ENCODE results near the gene MAPK1. TPM values are rescaled to one million over a fixed set of nuclear protein-coding genes. Genes with fewer than 3 reads are reported as not detected.

MAPK1 gene
- total RNA-seq, 1 donor from 2014 or later = 156 TPM

DNA sequence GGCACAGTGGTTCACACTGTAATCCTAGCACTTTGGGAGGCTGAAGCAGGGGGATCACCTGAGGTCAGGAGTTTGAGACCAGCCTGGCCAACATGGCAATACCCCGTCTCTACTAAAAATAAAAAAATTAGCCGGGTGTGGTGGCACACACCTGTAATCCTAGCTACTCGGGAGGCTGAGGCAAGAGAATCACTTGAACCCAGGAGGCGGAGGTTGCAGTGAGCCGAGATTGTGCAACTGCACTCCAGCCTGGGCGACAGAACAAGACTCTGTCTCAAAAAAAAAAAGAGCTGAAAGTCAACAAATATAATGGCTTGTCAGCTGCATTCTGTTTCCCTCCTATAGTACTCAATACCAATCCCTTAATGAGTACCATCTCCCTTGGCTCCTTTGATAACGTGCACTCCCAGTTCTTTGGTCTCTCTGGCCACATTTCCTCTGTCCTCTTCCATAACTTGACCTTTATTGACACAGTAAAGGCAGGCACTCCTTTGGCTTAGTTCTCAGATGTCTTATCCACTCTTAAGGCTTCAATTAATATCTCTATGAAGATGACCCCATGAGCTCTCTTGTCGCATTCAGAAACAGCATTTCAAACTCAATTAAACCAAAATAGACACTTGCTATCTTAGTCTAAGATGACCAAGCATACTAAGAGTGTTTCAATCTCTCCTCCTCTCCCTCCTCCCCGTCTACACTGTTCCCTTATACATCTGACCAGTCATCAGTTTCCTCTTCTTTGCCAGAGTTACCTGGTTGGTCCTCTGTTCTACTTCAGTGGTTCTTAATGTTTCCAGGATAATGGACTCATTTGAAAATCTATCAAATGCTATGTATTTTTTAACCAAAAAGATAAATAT, 4.8 kb downstream of the MAPK1 start:
- Mint-ChIP-seq H3K9me3 (ENCODE audit: low read depth) (no peaks in the 10 kb centered on the region), H3K27ac (ENCODE audit: unreplicated experiment) (peak overlapping the region; percentile 24), H3K4me1 (ENCODE audit: low read depth) (peaks cover 76% of the 10 kb centered on the region), H3K27me3 (ENCODE audit: low read depth) (no peaks in the 10 kb centered on the region), H3K4me3 (ENCODE audit: unreplicated experiment) (no peak overlapping the region), H3K36me3 (ENCODE audit: low read depth) (no peaks in the 10 kb centered on the region)
- DNase-seq (ENCODE audit: low spot score) = no peak
- TF ChIP-seq, protein P1, sequence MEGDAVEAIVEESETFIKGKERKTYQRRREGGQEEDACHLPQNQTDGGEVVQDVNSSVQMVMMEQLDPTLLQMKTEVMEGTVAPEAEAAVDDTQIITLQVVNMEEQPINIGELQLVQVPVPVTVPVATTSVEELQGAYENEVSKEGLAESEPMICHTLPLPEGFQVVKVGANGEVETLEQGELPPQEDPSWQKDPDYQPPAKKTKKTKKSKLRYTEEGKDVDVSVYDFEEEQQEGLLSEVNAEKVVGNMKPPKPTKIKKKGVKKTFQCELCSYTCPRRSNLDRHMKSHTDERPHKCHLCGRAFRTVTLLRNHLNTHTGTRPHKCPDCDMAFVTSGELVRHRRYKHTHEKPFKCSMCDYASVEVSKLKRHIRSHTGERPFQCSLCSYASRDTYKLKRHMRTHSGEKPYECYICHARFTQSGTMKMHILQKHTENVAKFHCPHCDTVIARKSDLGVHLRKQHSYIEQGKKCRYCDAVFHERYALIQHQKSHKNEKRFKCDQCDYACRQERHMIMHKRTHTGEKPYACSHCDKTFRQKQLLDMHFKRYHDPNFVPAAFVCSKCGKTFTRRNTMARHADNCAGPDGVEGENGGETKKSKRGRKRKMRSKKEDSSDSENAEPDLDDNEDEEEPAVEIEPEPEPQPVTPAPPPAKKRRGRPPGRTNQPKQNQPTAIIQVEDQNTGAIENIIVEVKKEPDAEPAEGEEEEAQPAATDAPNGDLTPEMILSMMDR (IDR thresholded peaks at IDR 0.05) = no peak

DNA sequence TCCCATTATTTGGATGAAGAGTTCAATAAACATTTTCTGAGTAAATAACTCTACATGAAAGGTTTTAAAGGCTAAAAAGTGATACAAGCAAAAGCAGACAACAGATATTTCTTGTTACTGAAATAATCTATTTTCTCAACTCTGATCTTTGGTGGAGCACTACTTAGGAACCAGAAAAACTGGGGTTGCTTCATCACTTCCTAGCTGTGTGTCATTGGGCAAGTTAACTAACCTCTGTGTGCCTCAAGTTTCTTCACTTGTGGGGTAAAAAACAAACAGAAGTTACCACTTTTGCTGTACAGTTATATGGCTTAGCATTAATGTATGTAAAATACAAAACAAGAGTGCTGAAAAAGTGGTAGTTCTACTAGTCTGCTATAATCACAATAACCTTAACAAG, 5.6 kb downstream of the MAPK1 start:
- peak overlapping the region; percentile 74 for H3K27ac Mint-ChIP-seq (ENCODE audit: unreplicated experiment)
- no peaks in the 10 kb centered on the region for H3K36me3 Mint-ChIP-seq (ENCODE audit: low read depth)
- DNase-seq (ENCODE audit: low spot score) = no peak
- no peak overlapping the region for H3K4me3 Mint-ChIP-seq (ENCODE audit: unreplicated experiment)
- H3K27me3 Mint-ChIP-seq (ENCODE audit: low read depth) = no peaks in the 10 kb centered on the region
- H3K4me1 Mint-ChIP-seq (ENCODE audit: low read depth) = peaks cover 83% of the 10 kb centered on the region
- no peaks in the 10 kb centered on the region for H3K9me3 Mint-ChIP-seq (ENCODE audit: low read depth)
- TF ChIP-seq, protein P1 (IDR thresholded peaks at IDR 0.05) = no peak

DNA sequence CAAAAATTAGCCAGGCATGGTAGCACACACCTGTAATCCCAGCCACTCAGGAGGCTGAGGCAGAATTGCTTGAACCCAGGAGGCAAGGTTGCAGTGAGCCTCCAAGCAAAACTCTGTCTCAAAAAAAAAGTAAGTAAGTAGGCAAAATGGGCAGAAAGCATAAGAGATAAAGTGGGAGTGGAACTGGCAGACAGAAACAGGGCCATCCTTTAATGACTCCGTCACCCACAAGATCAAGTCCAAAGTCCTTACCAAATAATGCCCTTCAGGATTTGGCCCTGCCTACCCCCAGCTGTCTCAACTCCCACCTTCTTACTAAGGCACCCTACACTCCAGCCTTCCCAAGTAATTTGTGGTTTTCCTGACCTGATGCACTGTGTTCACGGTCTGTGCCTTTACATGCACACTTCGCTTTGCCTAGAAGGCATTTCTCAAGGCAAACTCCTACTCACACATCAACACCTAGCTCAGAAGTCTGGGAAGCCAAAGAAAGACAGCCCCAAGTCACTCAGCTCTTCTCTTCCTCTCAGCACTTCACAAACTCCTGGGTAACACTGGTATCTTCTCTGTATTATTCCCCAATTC, 6.1 kb downstream of the MAPK1 start:
- Mint-ChIP-seq H3K36me3 (ENCODE audit: low read depth) (no peaks in the 10 kb centered on the region), H3K27ac (ENCODE audit: unreplicated experiment) (peak overlapping the region; percentile 74), H3K4me3 (ENCODE audit: unreplicated experiment) (no peak overlapping the region), H3K4me1 (ENCODE audit: low read depth) (peaks cover 85% of the 10 kb centered on the region), H3K27me3 (ENCODE audit: low read depth) (no peaks in the 10 kb centered on the region), H3K9me3 (ENCODE audit: low read depth) (no peaks in the 10 kb centered on the region)
- TF ChIP-seq, protein P1 (IDR thresholded peaks at IDR 0.05) = no peak
- DNase-seq (ENCODE audit: low spot score) = no peak

DNA sequence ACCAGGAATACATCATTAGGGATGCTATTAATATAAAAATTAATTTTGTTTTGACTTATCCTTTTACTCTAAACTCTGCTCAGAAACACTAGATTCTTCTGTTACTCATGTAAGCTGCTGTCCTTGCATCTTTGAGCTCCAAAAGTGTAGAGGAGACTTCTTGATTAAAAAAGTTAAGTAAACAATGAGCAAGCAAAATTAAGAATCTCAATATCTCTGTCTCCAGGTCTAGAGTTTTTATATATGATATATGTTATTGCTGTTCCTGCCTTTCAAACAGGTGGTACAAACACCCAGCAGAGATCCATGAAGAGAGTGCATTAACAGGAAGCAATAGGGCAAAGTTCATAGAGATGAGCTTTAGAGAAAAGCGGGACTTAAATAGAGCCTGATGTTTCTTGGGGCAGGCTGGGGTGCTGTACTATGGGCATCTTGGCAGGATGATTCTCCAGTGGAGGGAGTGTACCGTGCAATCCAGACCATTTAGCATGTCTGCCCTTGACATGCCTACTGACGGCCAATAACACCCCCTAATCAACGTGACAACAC, 6.9 kb downstream of the MAPK1 start:
- Mint-ChIP-seq H3K36me3 (ENCODE audit: low read depth) (no peaks in the 10 kb centered on the region), H3K27ac (ENCODE audit: unreplicated experiment) (peak overlapping the region; percentile 13), H3K4me3 (ENCODE audit: unreplicated experiment) (no peak overlapping the region), H3K4me1 (ENCODE audit: low read depth) (peaks cover 85% of the 10 kb centered on the region), H3K9me3 (ENCODE audit: low read depth) (no peaks in the 10 kb centered on the region), H3K27me3 (ENCODE audit: low read depth) (no peaks in the 10 kb centered on the region)
- no peak for DNase-seq (ENCODE audit: low spot score)
- TF ChIP-seq, protein P1 (IDR thresholded peaks at IDR 0.05) = no peak

DNA sequence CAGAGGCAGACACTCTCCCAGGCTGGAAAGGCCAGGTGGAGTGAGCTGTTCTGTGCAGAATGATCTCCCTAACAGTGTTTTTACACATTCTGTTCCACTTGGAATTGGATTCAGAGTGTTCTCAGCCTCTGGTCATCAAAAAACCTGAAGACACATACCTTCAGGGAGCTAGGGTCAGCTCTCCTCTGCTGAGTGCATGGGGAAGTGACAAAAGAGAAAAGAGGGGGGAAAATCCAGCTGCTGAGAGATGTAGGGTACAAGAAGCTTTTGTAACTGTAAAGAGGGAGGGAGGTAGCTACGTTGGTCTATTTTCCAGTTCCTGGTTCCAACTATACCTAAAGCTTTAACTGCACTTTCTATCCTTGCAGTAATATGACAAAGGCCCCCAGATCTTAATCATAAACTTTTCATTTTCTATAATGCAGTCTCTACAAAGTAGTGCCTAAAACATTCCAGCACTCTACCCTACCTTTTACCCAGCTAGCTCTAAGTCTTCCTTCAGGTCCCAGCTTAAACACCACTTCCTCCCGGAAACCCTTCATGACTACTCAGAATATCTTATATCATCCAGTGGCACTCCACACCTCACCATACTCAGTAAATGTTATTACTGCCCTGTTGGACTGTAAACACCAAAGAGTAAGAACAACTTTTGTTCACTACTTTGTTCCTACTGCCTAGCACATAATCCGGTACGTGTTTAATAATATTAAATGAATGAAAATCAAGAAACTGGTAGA, 9.2 kb downstream of the MAPK1 start:
- no peaks in the 10 kb centered on the region for H3K27me3 Mint-ChIP-seq (ENCODE audit: low read depth)
- peak overlapping the region; percentile 77 for H3K27ac Mint-ChIP-seq (ENCODE audit: unreplicated experiment)
- TF ChIP-seq, protein P1 (IDR thresholded peaks at IDR 0.05) = no peak
- H3K4me3 Mint-ChIP-seq (ENCODE audit: unreplicated experiment) = no peak overlapping the region
- no peaks in the 10 kb centered on the region for H3K36me3 Mint-ChIP-seq (ENCODE audit: low read depth)
- H3K9me3 Mint-ChIP-seq (ENCODE audit: low read depth) = no peaks in the 10 kb centered on the region
- no peak for DNase-seq (ENCODE audit: low spot score)
- peaks cover 87% of the 10 kb centered on the region for H3K4me1 Mint-ChIP-seq (ENCODE audit: low read depth)
